Tibial nerve (tissue), 4 donors: ENCODE data around the gene EPS8L1. TPM values are rescaled to one million over a fixed set of nuclear protein-coding genes. Genes with fewer than 3 reads are reported as not detected.

Source experiments
- DNase-seq, 2 donors: peaks; one replicate each; pipeline ENCODE4 v3.0.0-alpha.2; 2019; ENCODE audit warnings: low spot score in 2 of 2
- H3K27ac ChIP-seq, 4 donors: fragments of 200-600 bp; sonication (generic) in 3 of 4; one replicate each; pipeline ENCODE4 v1.5.1; 2017 to 2019; ENCODE audit warnings: mild to moderate bottlenecking in 1 of 4
- H3K27me3 ChIP-seq, 2 donors: fragments of 200-600 bp; sonication (generic) in 1 of 2; one replicate each; pipeline versions ENCODE4 v1.5.1 to v1.6.0; 2017 to 2019
- H3K36me3 ChIP-seq, 3 donors: fragments of 200-600 bp; sonication (generic); one replicate each; pipeline ENCODE4 v1.5.1; 2018 to 2019
- H3K4me1 ChIP-seq, 4 donors: fragments of 200-600 bp; sonication (generic) in 3 of 4; one replicate each; pipeline ENCODE4 v1.5.1; 2017 to 2019
- H3K4me3 ChIP-seq, 4 donors: fragments of 200-600 bp; sonication (generic) in 3 of 4; one replicate each; pipeline ENCODE4 v1.5.1; 2017 to 2019; ENCODE audit warnings: mild to moderate bottlenecking in 1 of 4, moderate library complexity in 1 of 4
- H3K9me3 ChIP-seq, 4 donors: fragments of 200-600 bp; sonication (generic) in 3 of 4; one replicate each; pipeline ENCODE4 v1.5.1; 2017 to 2019
- EP300 ChIP-seq, 2 donors: sonication (generic); formaldehyde crosslinking; IDR thresholded peaks; one replicate each; pipeline ENCODE4 v1.6.1; 2017; ENCODE audit warnings: antibody characterized with exemption in 2 of 2, mild to moderate bottlenecking in 1 of 2
- POLR2A ChIP-seq, 2 donors: fragments of 450-650 bp; IDR thresholded peaks; one replicate each; pipeline ENCODE4 v1.6.1; 2017; ENCODE audit warnings: antibody characterized with exemption in 2 of 2, mild to moderate bottlenecking in 2 of 2, moderate library complexity in 2 of 2
- WGBS, 2 donors: methylation state at CpG; one replicate each; pipeline ENCODE4 v1.1.5; 2018; 5-methylcytosine and 5-hydroxymethylcytosine counted together
- total RNA-seq, 4 donors: library from RNA; depleted of rRNA; stranded (reverse); fragments of >200 nt; gene quantifications; one replicate each; pipeline ENCODE4 v1.1.0, GENCODE V29; 2016
- TF ChIP-seq, protein P1 (sequence below), 5 experiments: fragments of 200-600 bp in 3 of 5; fragments of 450-650 bp in 2 of 5; sonication (generic) in 3 of 5; IDR thresholded peaks; one replicate each; pipeline ENCODE4 v1.5.1; 2016 to 2019; ENCODE audit warnings: antibody characterized with exemption in 5 of 5, mild to moderate bottlenecking in 3 of 5, moderate library complexity in 2 of 5

Gene EPS8L1
- total RNA-seq, 4 donors from 2014 or later, result 0.44 to 1.2 TPM; not detected in 2

DNA sequence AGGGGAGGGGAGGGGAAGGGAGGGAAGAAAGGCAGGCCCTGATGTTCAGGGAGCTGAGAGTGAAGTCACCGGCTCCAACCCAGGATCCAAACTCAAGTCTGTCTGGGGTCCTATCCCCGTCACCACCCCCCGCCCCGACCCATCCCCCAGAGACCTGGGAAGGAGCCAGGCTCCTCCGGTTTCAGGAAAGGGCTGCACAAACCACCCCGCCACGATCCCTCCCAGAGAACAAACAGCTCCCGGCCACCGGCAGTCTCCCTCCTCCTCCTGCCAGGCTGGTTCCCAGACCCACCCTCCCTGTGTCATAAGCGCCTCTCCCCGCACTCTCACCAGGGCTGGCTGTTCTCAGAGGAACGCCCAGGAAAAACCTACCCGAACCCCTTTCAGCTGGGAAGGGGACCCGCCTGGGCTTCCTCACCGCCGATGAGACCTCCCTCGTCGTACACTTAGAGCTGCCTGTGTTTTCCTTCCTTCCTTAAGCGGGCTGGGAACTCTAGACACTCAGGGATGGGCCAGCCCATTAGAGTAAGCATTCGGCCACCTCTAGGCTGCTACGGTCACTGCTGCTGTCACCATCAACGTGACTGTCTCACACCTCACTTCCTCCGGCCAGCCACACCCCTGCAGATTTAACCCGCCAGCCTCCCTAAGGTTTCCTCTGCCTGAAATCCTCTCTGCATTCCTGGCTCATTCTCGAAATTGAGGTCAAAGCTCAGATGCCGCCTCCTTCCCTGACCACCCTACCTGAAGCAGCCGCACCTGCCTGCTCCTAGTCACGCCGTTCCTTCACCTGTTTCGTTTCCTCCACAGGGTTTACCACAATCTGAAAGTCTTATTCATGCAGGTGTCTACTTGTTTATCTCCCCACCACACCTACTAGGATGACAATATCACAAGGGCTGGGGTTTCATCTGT, 6.5 kb upstream of the EPS8L1 start:
- Histone ChIP-seq H3K27me3 (peaks cover 0 to 80% of the 10 kb centered on the region in 2 donors), H3K27ac (peak overlapping the region in 1 of 4 donors; percentile 5), H3K4me3 (no peak overlapping the region), H3K9me3 (peaks cover 0 to 14% (median 0%) of the 10 kb centered on the region in 4 donors), H3K36me3 (no peaks in the 10 kb centered on the region), H3K4me1 (peaks cover 0 to 9% (median 0%) of the 10 kb centered on the region in 4 donors)
- no peak for DNase-seq
- TF ChIP-seq EP300 (IDR thresholded peaks at IDR 0.05) (no peak), POLR2A (IDR thresholded peaks at IDR 0.05) (no peak)
- TF ChIP-seq, protein P1, sequence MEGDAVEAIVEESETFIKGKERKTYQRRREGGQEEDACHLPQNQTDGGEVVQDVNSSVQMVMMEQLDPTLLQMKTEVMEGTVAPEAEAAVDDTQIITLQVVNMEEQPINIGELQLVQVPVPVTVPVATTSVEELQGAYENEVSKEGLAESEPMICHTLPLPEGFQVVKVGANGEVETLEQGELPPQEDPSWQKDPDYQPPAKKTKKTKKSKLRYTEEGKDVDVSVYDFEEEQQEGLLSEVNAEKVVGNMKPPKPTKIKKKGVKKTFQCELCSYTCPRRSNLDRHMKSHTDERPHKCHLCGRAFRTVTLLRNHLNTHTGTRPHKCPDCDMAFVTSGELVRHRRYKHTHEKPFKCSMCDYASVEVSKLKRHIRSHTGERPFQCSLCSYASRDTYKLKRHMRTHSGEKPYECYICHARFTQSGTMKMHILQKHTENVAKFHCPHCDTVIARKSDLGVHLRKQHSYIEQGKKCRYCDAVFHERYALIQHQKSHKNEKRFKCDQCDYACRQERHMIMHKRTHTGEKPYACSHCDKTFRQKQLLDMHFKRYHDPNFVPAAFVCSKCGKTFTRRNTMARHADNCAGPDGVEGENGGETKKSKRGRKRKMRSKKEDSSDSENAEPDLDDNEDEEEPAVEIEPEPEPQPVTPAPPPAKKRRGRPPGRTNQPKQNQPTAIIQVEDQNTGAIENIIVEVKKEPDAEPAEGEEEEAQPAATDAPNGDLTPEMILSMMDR (IDR thresholded peaks at IDR 0.05), result no peak
- WGBS, 2 donors, result 6 to 9% methylated on average over 26 to 29 of the region's 30 CpGs

DNA sequence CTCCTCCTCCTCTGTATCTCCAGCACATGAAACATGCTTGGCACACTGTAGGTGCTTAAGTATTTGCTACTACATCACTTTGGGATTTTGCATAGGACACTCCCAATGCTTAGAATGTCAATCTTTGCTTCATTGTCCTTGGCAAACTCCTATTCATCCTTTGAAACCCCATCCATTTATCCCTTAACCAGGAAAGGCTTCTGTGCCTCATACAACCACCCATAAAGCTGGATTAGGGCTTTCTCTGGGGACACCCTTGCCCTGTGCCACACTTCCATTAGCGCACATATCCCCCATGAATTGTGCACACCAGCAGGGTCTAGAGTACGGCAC, 5.8 kb upstream of the EPS8L1 start:
- H3K27me3 ChIP-seq, result peaks cover 0 to 82% of the 10 kb centered on the region in 2 donors
- no peak overlapping the region for H3K4me3 ChIP-seq
- TF ChIP-seq POLR2A (IDR thresholded peaks at IDR 0.05), result no peak
- no peak for TF ChIP-seq EP300 (IDR thresholded peaks at IDR 0.05)
- TF ChIP-seq, protein P1 (IDR thresholded peaks at IDR 0.05), result no peak
- 92 to 95% methylated on average over 2 of the region's 2 CpGs for WGBS, 2 donors
- no peak overlapping the region for H3K27ac ChIP-seq
- peaks cover 0 to 14% (median 0%) of the 10 kb centered on the region in 4 donors for H3K9me3 ChIP-seq
- DNase-seq, result no peak
- peaks cover 0 to 9% (median 0%) of the 10 kb centered on the region in 4 donors for H3K4me1 ChIP-seq
- H3K36me3 ChIP-seq, result no peaks in the 10 kb centered on the region

DNA sequence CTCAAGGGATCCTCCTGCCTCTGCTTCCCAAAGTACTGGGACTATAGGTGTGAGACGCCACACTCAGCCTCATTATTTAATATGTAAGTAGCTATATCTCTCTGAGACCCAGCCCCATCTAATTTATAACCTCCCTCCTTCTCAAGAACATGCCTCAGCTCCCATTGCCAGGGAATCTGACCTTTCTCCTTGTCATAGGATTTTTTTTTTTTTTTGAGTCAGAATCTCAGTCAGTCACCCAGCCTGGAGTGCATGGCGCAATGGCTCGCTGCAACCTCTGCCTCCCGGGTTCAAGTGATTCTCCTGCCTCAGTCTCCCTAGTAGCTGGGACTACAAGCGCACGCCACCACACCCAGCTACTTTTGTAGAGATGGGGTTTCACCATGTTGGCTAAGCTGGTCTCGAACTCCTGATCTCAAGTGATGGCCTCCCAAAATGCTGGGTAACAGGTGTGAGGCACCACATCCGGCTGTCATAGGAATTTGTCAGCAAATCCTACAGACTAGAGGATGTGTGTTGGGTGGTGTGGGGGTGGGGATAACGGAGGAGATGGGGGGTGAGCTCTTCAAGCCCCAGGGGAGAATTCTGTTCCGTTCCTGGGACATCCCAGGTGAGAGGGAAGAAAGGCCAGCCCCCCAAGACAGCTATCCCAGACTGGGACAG, 5.1 kb upstream of the EPS8L1 start:
- Histone ChIP-seq H3K36me3 (no peaks in the 10 kb centered on the region), H3K9me3 (peaks cover 0 to 14% (median 0%) of the 10 kb centered on the region in 4 donors), H3K27ac (no peak overlapping the region), H3K27me3 (peaks cover 0 to 87% of the 10 kb centered on the region in 2 donors), H3K4me1 (peaks cover 0 to 9% (median 0%) of the 10 kb centered on the region in 4 donors), H3K4me3 (no peak overlapping the region)
- TF ChIP-seq EP300 (IDR thresholded peaks at IDR 0.05) (no peak), POLR2A (IDR thresholded peaks at IDR 0.05) (no peak)
- TF ChIP-seq, protein P1 (IDR thresholded peaks at IDR 0.05), result no peak
- WGBS, 2 donors, result 78 to 81% methylated on average over 10 of the region's 10 CpGs
- DNase-seq, result no peak

DNA sequence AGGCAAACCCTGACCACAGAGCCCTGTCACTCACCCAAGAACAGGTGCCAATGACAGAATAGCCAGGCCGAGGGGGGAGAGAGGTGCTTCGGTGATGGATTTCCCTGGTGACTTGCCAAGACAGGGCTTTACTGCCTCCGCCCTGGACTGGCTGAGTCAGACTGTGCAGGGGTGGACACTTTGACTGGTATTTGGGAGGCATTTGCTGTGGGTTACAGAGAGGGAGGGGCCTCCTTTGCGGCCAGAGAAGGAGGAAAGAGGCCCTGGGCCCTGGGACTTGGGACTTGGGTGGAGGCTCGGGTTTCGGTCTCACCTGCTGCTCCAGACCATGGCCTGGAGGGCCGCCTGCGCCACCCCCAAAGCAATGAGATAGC, 4.6 kb upstream of the EPS8L1 start:
- TF ChIP-seq, protein P1 (IDR thresholded peaks at IDR 0.05), result no peak
- H3K4me3 ChIP-seq, result no peak overlapping the region
- DNase-seq, result no peak
- H3K4me1 ChIP-seq, result peaks cover 0 to 9% (median 0%) of the 10 kb centered on the region in 4 donors
- 48 to 55% methylated on average over 5 of the region's 8 CpGs for WGBS, 2 donors
- peaks cover 0 to 14% (median 0%) of the 10 kb centered on the region in 4 donors for H3K9me3 ChIP-seq
- H3K36me3 ChIP-seq, result no peaks in the 10 kb centered on the region
- no peak overlapping the region for H3K27ac ChIP-seq
- H3K27me3 ChIP-seq, result peaks cover 0 to 87% of the 10 kb centered on the region in 2 donors

DNA sequence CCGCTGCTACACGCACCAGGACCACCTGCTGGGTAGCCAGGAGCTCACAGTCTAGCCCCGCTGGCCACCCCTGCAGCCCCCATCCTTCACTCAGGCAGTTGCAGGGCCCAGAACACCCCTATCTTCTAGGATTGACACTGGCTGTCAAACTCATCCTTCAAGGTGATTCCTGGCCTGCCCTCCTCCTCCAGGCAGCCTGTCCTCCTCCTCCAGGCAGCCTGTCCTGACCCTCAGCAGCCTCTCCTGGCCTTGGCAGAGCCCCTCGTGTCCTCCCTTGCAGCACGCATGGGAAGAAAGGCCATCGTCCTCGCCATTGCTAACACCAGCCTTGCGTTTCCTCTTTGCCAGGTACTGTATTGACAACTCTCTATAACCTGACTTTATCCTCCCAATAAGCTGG, 3.8 kb upstream of the EPS8L1 start:
- peaks cover 0 to 9% (median 0%) of the 10 kb centered on the region in 4 donors for H3K4me1 ChIP-seq
- no peak overlapping the region for H3K27ac ChIP-seq
- no peak overlapping the region for H3K4me3 ChIP-seq
- TF ChIP-seq POLR2A (IDR thresholded peaks at IDR 0.05) (no peak), EP300 (IDR thresholded peaks at IDR 0.05) (no peak)
- TF ChIP-seq, protein P1 (IDR thresholded peaks at IDR 0.05), result no peak
- no peaks in the 10 kb centered on the region for H3K36me3 ChIP-seq
- WGBS, 2 donors, result 61 to 70% methylated on average over 8 of the region's 8 CpGs
- no peak for DNase-seq
- peaks cover 0 to 14% (median 0%) of the 10 kb centered on the region in 4 donors for H3K9me3 ChIP-seq
- peaks cover 0 to 89% of the 10 kb centered on the region in 2 donors for H3K27me3 ChIP-seq
